HepG2 (cell line): ENCODE data around the gene GRK4. TPM values are rescaled to one million over a fixed set of nuclear protein-coding genes. Genes with fewer than 3 reads are reported as not detected.

Experiments used
- ATF1 ChIP-seq: IDR thresholded peaks from 2 replicates; pipeline ENCODE4 v1.6.1; 2016; ENCODE audit warnings: mild to moderate bottlenecking, control low read depth
- ATF7-NPFF ChIP-seq: sonication (generic); formaldehyde crosslinking; IDR thresholded peaks from 2 replicates; pipeline ENCODE4 v1.8.1; 2023; ENCODE audit warnings: mild to moderate bottlenecking, low read depth, missing genetic modification reagents, moderate library complexity
- CENPBD1 ChIP-seq: sonication (generic); formaldehyde crosslinking; IDR thresholded peaks from 2 replicates; pipeline ENCODE4 v1.8.0; 2022; ENCODE audit warnings: missing genetic modification reagents, low read depth, mild to moderate bottlenecking, borderline replicate concordance
- CHD4 ChIP-seq: fragments of 200-600 bp; sonication (generic); IDR thresholded peaks from 2 replicates; pipeline ENCODE4 v1.7.0; 2017; ENCODE audit warnings: mild to moderate bottlenecking, low read length, borderline replicate concordance
- E2F2 ChIP-seq: sonication (generic); formaldehyde crosslinking; IDR thresholded peaks from 2 replicates; pipeline ENCODE4 v1.4.0; 2020; ENCODE audit warnings: missing genetic modification reagents, borderline replicate concordance
- KAT2B ChIP-seq: fragments of 150-350 bp; IDR thresholded peaks from 2 replicates; pipeline ENCODE4 v1.6.1; 2014; ENCODE audit warnings: low read depth, low read length, borderline replicate concordance
- KIAA2018 ChIP-seq: sonication (generic); formaldehyde crosslinking; IDR thresholded peaks from 2 replicates; pipeline ENCODE4 v1.5.0; 2020; ENCODE audit warnings: mild to moderate bottlenecking, missing genetic modification reagents, borderline replicate concordance
- KLF12 ChIP-seq: sonication (generic); formaldehyde crosslinking; IDR thresholded peaks from 2 replicates; pipeline ENCODE4 v1.4.0; 2020; ENCODE audit warnings: missing genetic modification reagents, borderline replicate concordance
- NCOA2 ChIP-seq: sonication (generic); formaldehyde crosslinking; IDR thresholded peaks from 2 replicates; pipeline ENCODE4 v1.8.0; 2022; ENCODE audit warnings: inconsistent platforms
- ZFP91 ChIP-seq: sonication (generic); formaldehyde crosslinking; IDR thresholded peaks from 2 replicates; pipeline ENCODE4 v1.9.0; 2022; ENCODE audit warnings: missing genetic modification reagents, mild to moderate bottlenecking, borderline replicate concordance
- ZFYVE20 ChIP-seq: sonication (generic); formaldehyde crosslinking; IDR thresholded peaks from 2 replicates; pipeline ENCODE4 v1.8.0; 2023; ENCODE audit warnings: low read depth, mild to moderate bottlenecking, moderate library complexity, missing genetic modification reagents, borderline replicate concordance
- ZNF124 ChIP-seq: sonication (generic); formaldehyde crosslinking; IDR thresholded peaks from 2 replicates; pipeline ENCODE4 v1.4.0; 2020; ENCODE audit warnings: missing genetic modification reagents
- ZNF274 ChIP-seq: sonication (generic); formaldehyde crosslinking; IDR thresholded peaks from 2 replicates; pipeline ENCODE4 v1.5.1; 2020; ENCODE audit warnings: mild to moderate bottlenecking, missing genetic modification reagents
- ZNF580 ChIP-seq: IDR thresholded peaks from 2 replicates; pipeline ENCODE4 v1.6.1; 2016; ENCODE audit warnings: low read depth, borderline replicate concordance
- ZNF614 ChIP-seq: IDR thresholded peaks from 2 replicates; pipeline ENCODE4 v1.6.1; 2018; ENCODE audit warnings: missing biosample characterization, missing genetic modification reagents, inconsistent platforms, borderline replicate concordance
- ZNF788 ChIP-seq: sonication (generic); formaldehyde crosslinking; IDR thresholded peaks from 2 replicates; pipeline ENCODE4 v1.5.0; 2020; ENCODE audit warnings: mild to moderate bottlenecking, missing genetic modification reagents, borderline replicate concordance
- polyA plus RNA-seq, 8 experiments: library from polyadenylated mRNA; depleted of rRNA in 3 of 8; stranded (reverse) in 7 of 8; unstranded in 1 of 8; fragments of >200 nt; fragmentation: Illumina TruSeq in 4 of 8; extraction: Trizol in 4 of 8; gene quantifications; 2 replicates each; pipeline versions ENCODE4 v1.2.1 to v1.2.3, GENCODE V29; 2011 to 2016; ENCODE audit warnings: low read depth in 4 of 8, missing spikeins in 1 of 8, mixed read lengths in 1 of 8; ENCODE audit not compliant: insufficient read depth in 1 of 8
- total RNA-seq, 5 experiments: library from RNA; depleted of rRNA; stranded (reverse); fragments of >200 nt; fragmentation: Illumina TruSeq; extraction: Trizol; gene quantifications; 2 replicates each; pipeline ENCODE4 v1.2.3, GENCODE V29; 2016; ENCODE audit warnings: low read depth in 1 of 5

GRK4 gene
- total and polyA plus RNA-seq, 2 of the 13 experiments (the other 11 are each of a cell fraction or from before 2014, with no cell fraction given), result 1.8 to 2.0 TPM

GRCh38 chr4:3073158-3074077, 110.0 kb downstream of the GRK4 start (continued):
- peak; percentile 62 for TF ChIP-seq NCOA2 (CRISPR knock-in tag)
- TF ChIP-seq CHD4, result no peak
- TF ChIP-seq ZFYVE20 (CRISPR knock-in tag), result no peak
- TF ChIP-seq ZNF614 (CRISPR knock-in tag), result no peak
- no peak for TF ChIP-seq ZNF124 (CRISPR knock-in tag)
- peak; percentile 66 for TF ChIP-seq ATF7-NPFF
- TF ChIP-seq KIAA2018 (CRISPR knock-in tag), result 0 out of 2 replicates have a peak, but pooled peaks have one; percentile 49
- no peak for TF ChIP-seq CENPBD1 (CRISPR knock-in tag)
- TF ChIP-seq KLF12 (CRISPR knock-in tag), result peak; percentile 36; the same call in 1 of the 2 replicates
- TF ChIP-seq KAT2B, result no peak
- TF ChIP-seq ATF1, result no peak
- no peak for TF ChIP-seq E2F2 (CRISPR knock-in tag)
- TF ChIP-seq ZFP91 (CRISPR knock-in tag), result peak; percentile 63; the same call in 1 of the 2 replicates
- TF ChIP-seq ZNF580 (CRISPR knock-in tag), result peak; percentile 65; the same call in 1 of the 2 replicates
- peak; percentile 50; the same call in 1 of the 2 replicates for TF ChIP-seq ZNF788
- TF ChIP-seq ZNF274 (CRISPR knock-in tag), result no peak
